HEK293 (cell line): ENCODE measurements around the gene CCL7.

Experiments
- CTCF ChIA-PET: fragments of 350-600 bp; formaldehyde crosslinking; extraction: SDS; loops from one replicate; lab custom pipeline; 2021; ENCODE audit warnings: antibody characterized with exemption; lab: Yijun Ruan, JAX
- POLR2A ChIA-PET: fragments of 300-600 bp; formaldehyde crosslinking; extraction: SDS; loops from one replicate; lab custom pipeline; 2020; ENCODE audit warnings: antibody characterized with exemption, inconsistent platforms; lab: Yijun Ruan, JAX
- H3K27ac ChIP-seq: fragments of 200-500 bp; sonication (Bioruptor generic); 2 replicates; pipeline ENCODE4 v1.5.1; 2014; ENCODE audit warnings: low read depth, low read length, control low read depth, inconsistent platforms; ENCODE audit errors: extremely low read depth
- H3K36me3 ChIP-seq, 2 experiments: fragments of 200-500 bp in 1 of 2; sonication (Bioruptor generic) in 1 of 2; 1 replicate in 1 of 2; 2 replicates in 1 of 2; pipeline ENCODE4 v1.5.1; 2014 to 2017; ENCODE audit warnings: inconsistent platforms in 2 of 2, low read length in 2 of 2; ENCODE audit not compliant: control insufficient read depth in 2 of 2, insufficient read depth in 1 of 2
- H3K4me1 ChIP-seq: fragments of 200-500 bp; sonication (Bioruptor generic); 2 replicates; pipeline ENCODE4 v1.5.1; 2014; ENCODE audit warnings: mild to moderate bottlenecking, low read length, inconsistent platforms; ENCODE audit not compliant: control insufficient read depth, insufficient read depth
- H3K4me3 ChIP-seq: 2 replicates; pipeline ENCODE4 v1.5.1; 2011; ENCODE audit warnings: low read depth, mild to moderate bottlenecking, control low read depth, low read length, moderate library complexity
- H3K9me3 ChIP-seq: fragments of 200-500 bp; sonication (Bioruptor generic); 2 replicates; pipeline ENCODE4 v1.5.1; 2014; ENCODE audit warnings: low read depth, low read length, inconsistent platforms; ENCODE audit not compliant: control insufficient read depth, insufficient read depth
- KLF8 ChIP-seq: fragments of 450-650 bp; formaldehyde crosslinking; IDR thresholded peaks from 2 replicates; pipeline ENCODE4 v1.5.1; 2016; ENCODE audit warnings: missing biosample characterization, missing genetic modification characterization
- ZNF114 ChIP-seq: fragments of 450-650 bp; formaldehyde crosslinking; IDR thresholded peaks from 2 replicates; pipeline ENCODE4 v1.5.0; 2017; ENCODE audit warnings: missing biosample characterization, missing genetic modification characterization
- ZNF16 ChIP-seq: fragments of 450-650 bp; formaldehyde crosslinking; IDR thresholded peaks from 2 replicates; pipeline ENCODE4 v1.5.1; 2016; ENCODE audit warnings: low read depth, missing biosample characterization, missing genetic modification characterization
- ZNF324 ChIP-seq: fragments of 450-650 bp; formaldehyde crosslinking; IDR thresholded peaks from 2 replicates; pipeline ENCODE4 v1.5.1; 2016; ENCODE audit warnings: missing biosample characterization, missing genetic modification characterization
- ZNF341 ChIP-seq: fragments of 450-650 bp; formaldehyde crosslinking; IDR thresholded peaks from 2 replicates; pipeline ENCODE4; 2016; ENCODE audit warnings: low read depth, missing biosample characterization, missing genetic modification characterization
- ZNF366 ChIP-seq: fragments of 450-650 bp; formaldehyde crosslinking; conservative IDR thresholded peaks from 2 replicates; pipeline ENCODE4 v1.5.1; 2016; ENCODE audit warnings: missing biosample characterization, missing genetic modification characterization
- ZNF423 ChIP-seq: fragments of 450-650 bp; formaldehyde crosslinking; IDR thresholded peaks from 2 replicates; pipeline ENCODE4 v1.5.1; 2016; ENCODE audit warnings: missing biosample characterization, missing genetic modification characterization
- ZNF501 ChIP-seq: fragments of 450-650 bp; formaldehyde crosslinking; IDR thresholded peaks from 2 replicates; pipeline ENCODE4 v1.5.1; 2016; ENCODE audit warnings: missing biosample characterization, missing genetic modification characterization
- ZNF600 ChIP-seq: fragments of 450-650 bp; formaldehyde crosslinking; IDR thresholded peaks from 2 replicates; pipeline ENCODE4 v1.5.1; 2016; ENCODE audit warnings: missing biosample characterization, missing genetic modification characterization
- ZNF626 ChIP-seq: fragments of 450-650 bp; sonication (Bioruptor Pico); formaldehyde crosslinking; IDR thresholded peaks from 2 replicates; pipeline ENCODE4 v1.5.1; 2018; ENCODE audit warnings: missing biosample characterization, missing genetic modification characterization, inconsistent platforms
- TF ChIP-seq, protein P1 (sequence below): fragments of 450-650 bp; formaldehyde crosslinking; IDR thresholded peaks from 2 replicates; pipeline ENCODE4 v1.5.1; 2016; ENCODE audit warnings: missing biosample characterization, missing genetic modification characterization
- TF ChIP-seq, protein P2 (sequence below): fragments of 450-650 bp; formaldehyde crosslinking; optimal IDR thresholded peaks from 2 replicates; pipeline ENCODE3; 2016; ENCODE audit warnings: missing biosample characterization, mild to moderate bottlenecking, missing genetic modification characterization
- TF ChIP-seq, protein P3 (sequence below): fragments of 450-650 bp; formaldehyde crosslinking; IDR thresholded peaks from 2 replicates; pipeline ENCODE4 v1.5.1; 2016; ENCODE audit warnings: missing biosample characterization, missing genetic modification characterization
- TF ChIP-seq, protein P4 (sequence below): fragments of 450-650 bp; formaldehyde crosslinking; IDR thresholded peaks from 2 replicates; pipeline ENCODE4 v1.5.1; 2016; ENCODE audit warnings: missing biosample characterization, missing genetic modification characterization

Gene CCL7

DNA sequence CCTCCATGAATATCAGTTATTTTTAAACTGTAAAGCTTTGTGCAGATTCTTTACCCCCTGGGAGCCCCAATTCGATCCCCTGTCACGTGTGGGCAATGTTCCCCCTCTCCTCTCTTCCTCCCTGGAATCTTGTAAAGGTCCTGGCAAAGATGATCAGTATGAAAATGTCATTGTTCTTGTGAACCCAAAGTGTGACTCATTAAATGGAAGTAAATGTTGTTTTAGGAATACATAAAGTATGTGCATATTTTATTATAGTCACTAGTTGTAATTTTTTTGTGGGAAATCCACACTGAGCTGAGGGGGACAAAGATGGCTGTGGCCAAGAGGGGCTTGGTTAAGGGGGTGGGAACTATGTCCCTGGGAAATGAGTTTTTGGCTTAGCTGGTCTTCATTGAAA, 17.9 kb downstream of the CCL7 start:
- Histone ChIP-seq H3K36me3 (no peaks in the 10 kb centered on the region), H3K4me3 (no peak overlapping the region), H3K9me3 (no peaks in the 10 kb centered on the region), H3K27ac (no peak overlapping the region), H3K4me1 (no peaks in the 10 kb centered on the region; the same call in 1 of the 2 replicates)
- ChIA-PET POLR2A (no interaction called here), CTCF (interaction anchor here (0.6 to 2.1 kb wide), 5 partner anchors 61 to 87 kb away, joined by 3 to 10 read pairs (median 4); no protein-coding TSS in a partner anchor)
- TF ChIP-seq ZNF341 (tag by site-specific recombination) (no peak), ZNF366 (tag by site-specific recombination) (no peak), ZNF600 (tag by site-specific recombination) (no peak), ZNF114 (tag by site-specific recombination) (no peak), ZNF423 (no peak)
- TF ChIP-seq, protein P1, sequence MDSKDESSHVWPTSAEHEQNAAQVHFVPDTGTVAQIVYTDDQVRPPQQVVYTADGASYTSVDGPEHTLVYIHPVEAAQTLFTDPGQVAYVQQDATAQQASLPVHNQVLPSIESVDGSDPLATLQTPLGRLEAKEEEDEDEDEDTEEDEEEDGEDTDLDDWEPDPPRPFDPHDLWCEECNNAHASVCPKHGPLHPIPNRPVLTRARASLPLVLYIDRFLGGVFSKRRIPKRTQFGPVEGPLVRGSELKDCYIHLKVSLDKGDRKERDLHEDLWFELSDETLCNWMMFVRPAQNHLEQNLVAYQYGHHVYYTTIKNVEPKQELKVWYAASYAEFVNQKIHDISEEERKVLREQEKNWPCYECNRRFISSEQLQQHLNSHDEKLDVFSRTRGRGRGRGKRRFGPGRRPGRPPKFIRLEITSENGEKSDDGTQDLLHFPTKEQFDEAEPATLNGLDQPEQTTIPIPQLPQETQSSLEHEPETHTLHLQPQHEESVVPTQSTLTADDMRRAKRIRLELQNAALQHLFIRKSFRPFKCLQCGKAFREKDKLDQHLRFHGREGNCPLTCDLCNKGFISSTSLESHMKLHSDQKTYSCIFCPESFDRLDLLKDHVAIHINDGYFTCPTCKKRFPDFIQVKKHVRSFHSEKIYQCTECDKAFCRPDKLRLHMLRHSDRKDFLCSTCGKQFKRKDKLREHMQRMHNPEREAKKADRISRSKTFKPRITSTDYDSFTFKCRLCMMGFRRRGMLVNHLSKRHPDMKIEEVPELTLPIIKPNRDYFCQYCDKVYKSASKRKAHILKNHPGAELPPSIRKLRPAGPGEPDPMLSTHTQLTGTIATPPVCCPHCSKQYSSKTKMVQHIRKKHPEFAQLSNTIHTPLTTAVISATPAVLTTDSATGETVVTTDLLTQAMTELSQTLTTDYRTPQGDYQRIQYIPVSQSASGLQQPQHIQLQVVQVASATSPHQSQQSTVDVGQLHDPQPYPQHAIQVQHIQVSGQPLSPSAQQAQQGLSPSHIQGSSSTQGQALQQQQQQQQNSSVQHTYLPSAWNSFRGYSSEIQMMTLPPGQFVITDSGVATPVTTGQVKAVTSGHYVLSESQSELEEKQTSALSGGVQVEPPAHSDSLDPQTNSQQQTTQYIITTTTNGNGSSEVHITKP = no peak
- TF ChIP-seq, protein P2, sequence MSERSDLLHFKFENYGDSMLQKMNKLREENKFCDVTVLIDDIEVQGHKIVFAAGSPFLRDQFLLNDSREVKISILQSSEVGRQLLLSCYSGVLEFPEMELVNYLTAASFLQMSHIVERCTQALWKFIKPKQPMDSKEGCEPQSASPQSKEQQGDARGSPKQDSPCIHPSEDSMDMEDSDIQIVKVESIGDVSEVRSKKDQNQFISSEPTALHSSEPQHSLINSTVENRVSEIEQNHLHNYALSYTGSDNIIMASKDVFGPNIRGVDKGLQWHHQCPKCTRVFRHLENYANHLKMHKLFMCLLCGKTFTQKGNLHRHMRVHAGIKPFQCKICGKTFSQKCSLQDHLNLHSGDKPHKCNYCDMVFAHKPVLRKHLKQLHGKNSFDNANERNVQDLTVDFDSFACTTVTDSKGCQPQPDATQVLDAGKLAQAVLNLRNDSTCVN (tag by site-specific recombination) = no peak

DNA sequence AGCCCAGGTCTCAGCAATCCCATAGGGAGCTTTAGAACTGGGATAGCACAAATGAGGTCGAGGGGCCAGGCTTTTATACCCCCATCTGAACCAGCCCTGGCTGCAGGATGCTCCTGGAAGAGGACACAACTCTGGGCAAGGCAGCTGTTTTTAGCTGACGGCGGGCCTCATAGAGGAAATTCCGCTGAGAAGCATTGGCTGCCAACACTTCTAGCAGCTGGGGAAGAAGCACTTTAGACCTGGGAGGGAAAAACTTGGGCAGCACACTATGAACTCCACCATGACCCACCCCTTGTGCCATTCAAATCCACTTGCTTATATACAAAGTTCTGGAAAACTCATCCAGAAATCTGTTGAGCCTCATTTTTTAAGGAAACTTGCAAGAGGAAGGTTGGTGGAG, 20.6 kb downstream of the CCL7 start:
- no peaks in the 10 kb centered on the region; the same call in 1 of the 2 replicates for H3K4me1 ChIP-seq
- H3K9me3 ChIP-seq = no peaks in the 10 kb centered on the region
- H3K4me3 ChIP-seq = no peak overlapping the region
- no peak for TF ChIP-seq KLF8 (tag by site-specific recombination)
- TF ChIP-seq, protein P2 (tag by site-specific recombination) = no peak
- TF ChIP-seq ZNF324 (tag by site-specific recombination) = no peak
- TF ChIP-seq ZNF626 (tag by site-specific recombination) = no peak
- TF ChIP-seq ZNF16 (tag by site-specific recombination) = no peak
- TF ChIP-seq, all 188 proteins: peak for 0
- Histone ChIP-seq H3K36me3 (no peaks in the 10 kb centered on the region), H3K27ac (no peak overlapping the region)
- POLR2A ChIA-PET = no interaction called here
- CTCF ChIA-PET = interaction anchor here (1.2 kb wide), 1 partner anchor 71 kb away, joined by 3 read pairs; no protein-coding TSS in a partner anchor

DNA sequence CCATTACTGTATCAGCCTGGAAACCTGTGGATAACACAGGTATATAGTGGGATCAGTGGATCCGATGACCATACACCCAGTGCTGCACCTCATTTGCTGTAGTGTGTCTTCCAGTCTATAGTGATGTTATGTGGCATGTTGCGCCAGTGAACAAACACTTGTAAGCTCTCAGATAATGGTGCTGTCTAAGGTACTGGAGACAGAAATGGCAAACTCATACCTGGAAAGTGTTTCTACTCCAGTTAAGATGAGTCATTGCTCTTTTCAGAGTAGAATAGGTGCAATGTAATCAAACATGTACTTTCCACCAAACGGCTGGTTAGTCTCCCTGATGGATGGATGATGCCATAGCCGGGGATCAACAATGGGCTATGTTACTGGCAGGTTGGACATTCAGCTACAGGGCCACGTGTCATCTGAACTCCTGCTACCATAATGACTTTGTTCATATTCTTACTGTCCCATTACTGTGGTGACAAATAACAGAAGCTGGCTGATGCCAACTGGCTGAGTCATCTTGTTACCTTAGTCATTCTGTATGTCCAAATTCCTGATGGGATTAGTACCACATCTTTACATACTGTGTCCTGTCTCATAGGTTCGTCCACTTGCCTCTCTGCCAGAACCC, 21.8 kb downstream of the CCL7 start:
- no peak overlapping the region for H3K4me3 ChIP-seq
- no peaks in the 10 kb centered on the region for H3K9me3 ChIP-seq
- H3K27ac ChIP-seq = no peak overlapping the region
- no peaks in the 10 kb centered on the region for H3K36me3 ChIP-seq
- CTCF ChIA-PET = interaction anchor here (0.6 to 1.2 kb wide), 2 partner anchors 81 to 123 kb away, joined by 4 read pairs; no protein-coding TSS in a partner anchor
- POLR2A ChIA-PET = no interaction called here
- no peaks in the 10 kb centered on the region; the same call in 1 of the 2 replicates for H3K4me1 ChIP-seq
- TF ChIP-seq, protein P3, sequence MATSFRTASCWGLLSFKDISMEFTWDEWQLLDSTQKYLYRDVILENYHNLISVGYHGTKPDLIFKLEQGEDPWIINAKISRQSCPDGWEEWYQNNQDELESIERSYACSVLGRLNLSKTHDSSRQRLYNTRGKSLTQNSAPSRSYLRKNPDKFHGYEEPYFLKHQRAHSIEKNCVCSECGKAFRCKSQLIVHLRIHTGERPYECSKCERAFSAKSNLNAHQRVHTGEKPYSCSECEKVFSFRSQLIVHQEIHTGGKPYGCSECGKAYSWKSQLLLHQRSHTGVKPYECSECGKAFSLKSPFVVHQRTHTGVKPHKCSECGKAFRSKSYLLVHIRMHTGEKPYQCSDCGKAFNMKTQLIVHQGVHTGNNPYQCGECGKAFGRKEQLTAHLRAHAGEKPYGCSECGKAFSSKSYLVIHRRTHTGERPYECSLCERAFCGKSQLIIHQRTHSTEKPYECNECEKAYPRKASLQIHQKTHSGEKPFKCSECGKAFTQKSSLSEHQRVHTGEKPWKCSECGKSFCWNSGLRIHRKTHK (tag by site-specific recombination) = 0 out of 2 replicates have a peak, but pooled peaks have one; percentile 13
- TF ChIP-seq, protein P4, sequence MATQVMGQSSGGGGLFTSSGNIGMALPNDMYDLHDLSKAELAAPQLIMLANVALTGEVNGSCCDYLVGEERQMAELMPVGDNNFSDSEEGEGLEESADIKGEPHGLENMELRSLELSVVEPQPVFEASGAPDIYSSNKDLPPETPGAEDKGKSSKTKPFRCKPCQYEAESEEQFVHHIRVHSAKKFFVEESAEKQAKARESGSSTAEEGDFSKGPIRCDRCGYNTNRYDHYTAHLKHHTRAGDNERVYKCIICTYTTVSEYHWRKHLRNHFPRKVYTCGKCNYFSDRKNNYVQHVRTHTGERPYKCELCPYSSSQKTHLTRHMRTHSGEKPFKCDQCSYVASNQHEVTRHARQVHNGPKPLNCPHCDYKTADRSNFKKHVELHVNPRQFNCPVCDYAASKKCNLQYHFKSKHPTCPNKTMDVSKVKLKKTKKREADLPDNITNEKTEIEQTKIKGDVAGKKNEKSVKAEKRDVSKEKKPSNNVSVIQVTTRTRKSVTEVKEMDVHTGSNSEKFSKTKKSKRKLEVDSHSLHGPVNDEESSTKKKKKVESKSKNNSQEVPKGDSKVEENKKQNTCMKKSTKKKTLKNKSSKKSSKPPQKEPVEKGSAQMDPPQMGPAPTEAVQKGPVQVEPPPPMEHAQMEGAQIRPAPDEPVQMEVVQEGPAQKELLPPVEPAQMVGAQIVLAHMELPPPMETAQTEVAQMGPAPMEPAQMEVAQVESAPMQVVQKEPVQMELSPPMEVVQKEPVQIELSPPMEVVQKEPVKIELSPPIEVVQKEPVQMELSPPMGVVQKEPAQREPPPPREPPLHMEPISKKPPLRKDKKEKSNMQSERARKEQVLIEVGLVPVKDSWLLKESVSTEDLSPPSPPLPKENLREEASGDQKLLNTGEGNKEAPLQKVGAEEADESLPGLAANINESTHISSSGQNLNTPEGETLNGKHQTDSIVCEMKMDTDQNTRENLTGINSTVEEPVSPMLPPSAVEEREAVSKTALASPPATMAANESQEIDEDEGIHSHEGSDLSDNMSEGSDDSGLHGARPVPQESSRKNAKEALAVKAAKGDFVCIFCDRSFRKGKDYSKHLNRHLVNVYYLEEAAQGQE (tag by site-specific recombination) = peak; percentile 84
- TF ChIP-seq ZNF501 (tag by site-specific recombination) = no peak
